ENCODE data around the gene SLC2A5. TPM values are rescaled to one million over a fixed set of nuclear protein-coding genes. Genes with fewer than 3 reads are reported as not detected.

Gene SLC2A5
- total RNA-seq, 1 experiment from 2014 or later = 0.70 TPM

- Histone ChIP-seq H3K36me3 (ENCODE audit: control insufficient read depth, insufficient read depth, low read length) (no peaks in the 10 kb centered on the region), H3K9me3 (no peaks in the 10 kb centered on the region), H3K27me3 (replicated peaks; ENCODE audit: control insufficient read depth, insufficient read depth, low read length) (no peaks in the 10 kb centered on the region), H3K4me1 (no peaks in the 10 kb centered on the region), H3K4me3 (ENCODE audit: low read depth, low read length) (no peak overlapping the region)
- ChIA-PET POLR2A (no interaction called here), CTCF (interaction anchor here (0.5 kb wide), 1 partner anchor 79 kb away, joined by 5 read pairs; no protein-coding TSS in a partner anchor)
- H3K9me3 Mint-ChIP-seq (ENCODE audit: unreplicated experiment) = no peaks in the 10 kb centered on the region
- no peak overlapping the region for H3K27ac Mint-ChIP-seq (ENCODE audit: unreplicated experiment)
- peaks cover 8% of the 10 kb centered on the region for H3K4me1 Mint-ChIP-seq (ENCODE audit: low read depth, unreplicated experiment)
- no peak for DNase-seq
- intact Hi-C loops (cut with micrococcal nuclease; ENCODE audit: unreplicated experiment) = no loop called here
- no peaks in the 10 kb centered on the region for H3K36me3 Mint-ChIP-seq (ENCODE audit: insufficient read depth, unreplicated experiment)
- no peak overlapping the region for H3K4me3 Mint-ChIP-seq (ENCODE audit: unreplicated experiment)
- BruUV-seq (replicated peaks) = no TSS peak
- TF ChIP-seq CTCF (IDR thresholded peaks at IDR 0.05; ENCODE audit: insufficient read depth in 1 of 2, low read depth in 1 of 2, low read length in 1 of 2, severe bottlenecking in 1 of 2, unreplicated experiment in 1 of 2) = no peak
- no peaks in the 10 kb centered on the region for H3K27me3 Mint-ChIP-seq (ENCODE audit: insufficient read depth, unreplicated experiment)
Measured at GRCh38 chr1:9062021-9062471, 7.4 kb downstream of the SLC2A5 start.

- POLR2A ChIA-PET = interaction anchor here (0.7 kb wide), 1 partner anchor 21 kb away, joined by 3 read pairs; no protein-coding TSS in a partner anchor
- no peaks in the 10 kb centered on the region for H3K27me3 ChIP-seq (replicated peaks; ENCODE audit: control insufficient read depth, insufficient read depth, low read length)
- H3K36me3 ChIP-seq (ENCODE audit: control insufficient read depth, insufficient read depth, low read length) = no peaks in the 10 kb centered on the region
- no peaks in the 10 kb centered on the region for H3K9me3 Mint-ChIP-seq (ENCODE audit: unreplicated experiment)
- H3K4me3 ChIP-seq (ENCODE audit: low read depth, low read length) = no peak overlapping the region
- intact Hi-C loops (cut with micrococcal nuclease; ENCODE audit: unreplicated experiment) = no loop called here
- CTCF ChIA-PET = interaction anchor here (0.5 to 0.7 kb wide), 2 partner anchors 80 to 813 kb away, joined by 4 to 5 read pairs; no protein-coding TSS in a partner anchor
- no peak for DNase-seq
- H3K36me3 Mint-ChIP-seq (ENCODE audit: insufficient read depth, unreplicated experiment) = no peaks in the 10 kb centered on the region
- no peak for TF ChIP-seq CTCF (IDR thresholded peaks at IDR 0.05; ENCODE audit: insufficient read depth in 1 of 2, low read depth in 1 of 2, low read length in 1 of 2, severe bottlenecking in 1 of 2, unreplicated experiment in 1 of 2)
- H3K4me3 Mint-ChIP-seq (ENCODE audit: unreplicated experiment) = no peak overlapping the region
- H3K9me3 ChIP-seq = no peaks in the 10 kb centered on the region
- no peaks in the 10 kb centered on the region for H3K4me1 ChIP-seq
- no peak overlapping the region for H3K27ac Mint-ChIP-seq (ENCODE audit: unreplicated experiment)
- H3K27me3 Mint-ChIP-seq (ENCODE audit: insufficient read depth, unreplicated experiment) = no peaks in the 10 kb centered on the region
- H3K4me1 Mint-ChIP-seq (ENCODE audit: low read depth, unreplicated experiment) = peaks cover 8% of the 10 kb centered on the region
- BruUV-seq (replicated peaks) = no TSS peak
Measured at GRCh38 chr1:9061252-9061960, 8.0 kb downstream of the SLC2A5 start.

- peaks cover 8% of the 10 kb centered on the region for H3K4me1 Mint-ChIP-seq (ENCODE audit: low read depth, unreplicated experiment)
- CTCF ChIA-PET = interaction anchor here (0.6 kb wide), 1 partner anchor 50 kb away, joined by 3 read pairs; no protein-coding TSS in a partner anchor
- no peak overlapping the region for H3K4me3 ChIP-seq (ENCODE audit: low read depth, low read length)
- no peak overlapping the region for H3K4me3 Mint-ChIP-seq (ENCODE audit: unreplicated experiment)
- H3K9me3 Mint-ChIP-seq (ENCODE audit: unreplicated experiment) = no peaks in the 10 kb centered on the region
- no peaks in the 10 kb centered on the region for H3K27me3 Mint-ChIP-seq (ENCODE audit: insufficient read depth, unreplicated experiment)
- no peak for DNase-seq
- BruUV-seq (replicated peaks) = no TSS peak
- H3K9me3 ChIP-seq = no peaks in the 10 kb centered on the region
- no peaks in the 10 kb centered on the region for H3K36me3 Mint-ChIP-seq (ENCODE audit: insufficient read depth, unreplicated experiment)
- no peaks in the 10 kb centered on the region for H3K27me3 ChIP-seq (replicated peaks; ENCODE audit: control insufficient read depth, insufficient read depth, low read length)
- H3K27ac Mint-ChIP-seq (ENCODE audit: unreplicated experiment) = peak overlapping the region; percentile 4
- POLR2A ChIA-PET = no interaction called here
- intact Hi-C loops (cut with micrococcal nuclease; ENCODE audit: unreplicated experiment) = no loop called here
- H3K4me1 ChIP-seq = no peaks in the 10 kb centered on the region
- H3K36me3 ChIP-seq (ENCODE audit: control insufficient read depth, insufficient read depth, low read length) = no peaks in the 10 kb centered on the region
- TF ChIP-seq CTCF (IDR thresholded peaks at IDR 0.05; ENCODE audit: insufficient read depth in 1 of 2, low read depth in 1 of 2, low read length in 1 of 2, severe bottlenecking in 1 of 2, unreplicated experiment in 1 of 2) = no peak
Measured at GRCh38 chr1:9059891-9060744, 9.3 kb downstream of the SLC2A5 start.
